ENCODE data around the gene SMARCAL1.

SMARCAL1 gene

GRCh38 chr2:216385478-216385877, 26.8 kb upstream of the SMARCAL1 start:
- no peaks in the 10 kb centered on the region for H3K27me3 ChIP-seq (ENCODE audit: control insufficient read depth, insufficient read depth, low read length)
- H3K4me1 ChIP-seq = no peaks in the 10 kb centered on the region
- no peak overlapping the region for H2AFZ ChIP-seq
- H3K4me3 ChIP-seq (ENCODE audit: low read depth, low read length) = no peak overlapping the region
- H3K79me2 ChIP-seq = no peaks in the 10 kb centered on the region
- H3K9me3 ChIP-seq (ENCODE audit: control insufficient read depth, low read length) = no peaks in the 10 kb centered on the region
- no peaks in the 10 kb centered on the region for H3K36me3 ChIP-seq (ENCODE audit: control insufficient read depth, insufficient read depth, low read length)
- H3K9ac ChIP-seq = no peak overlapping the region
- no peak overlapping the region for H3K27ac ChIP-seq
- TF ChIP-seq CTCF (IDR thresholded peaks at IDR 0.05) = no peak
- H3K4me2 ChIP-seq (ENCODE audit: low read length) = no peak overlapping the region

- H3K9me3 ChIP-seq (ENCODE audit: control insufficient read depth, low read length) = no peaks in the 10 kb centered on the region
- no peaks in the 10 kb centered on the region for H3K79me2 ChIP-seq
- no peak overlapping the region for H3K9ac ChIP-seq
- no peak for TF ChIP-seq CTCF (IDR thresholded peaks at IDR 0.05)
- no peaks in the 10 kb centered on the region for H3K36me3 ChIP-seq (ENCODE audit: control insufficient read depth, insufficient read depth, low read length)
- H2AFZ ChIP-seq = no peak overlapping the region
- no peaks in the 10 kb centered on the region for H3K4me1 ChIP-seq
- no peaks in the 10 kb centered on the region for H3K27me3 ChIP-seq (ENCODE audit: control insufficient read depth, insufficient read depth, low read length)
- H3K27ac ChIP-seq = no peak overlapping the region
- no peak overlapping the region for H3K4me2 ChIP-seq (ENCODE audit: low read length)
- no peak overlapping the region for H3K4me3 ChIP-seq (ENCODE audit: low read depth, low read length)
Observed at GRCh38 chr2:216387262-216387661, 25.0 kb upstream of the SMARCAL1 start.

- H2AFZ ChIP-seq = no peak overlapping the region
- H3K27ac ChIP-seq = no peak overlapping the region
- no peak for TF ChIP-seq CTCF (IDR thresholded peaks at IDR 0.05)
- no peaks in the 10 kb centered on the region for H3K9me3 ChIP-seq (ENCODE audit: control insufficient read depth, low read length)
- H3K4me2 ChIP-seq (ENCODE audit: low read length) = no peak overlapping the region
- H3K4me1 ChIP-seq = no peaks in the 10 kb centered on the region
- H3K4me3 ChIP-seq (ENCODE audit: low read depth, low read length) = no peak overlapping the region
- no peak overlapping the region for H3K9ac ChIP-seq
- no peaks in the 10 kb centered on the region for H3K36me3 ChIP-seq (ENCODE audit: control insufficient read depth, insufficient read depth, low read length)
- H3K27me3 ChIP-seq (ENCODE audit: control insufficient read depth, insufficient read depth, low read length) = no peaks in the 10 kb centered on the region
- no peaks in the 10 kb centered on the region for H3K79me2 ChIP-seq
Observed at GRCh38 chr2:216388046-216388884, 24.0 kb upstream of the SMARCAL1 start.

- no peaks in the 10 kb centered on the region for H3K4me1 ChIP-seq
- no peak overlapping the region for H2AFZ ChIP-seq
- no peak overlapping the region for H3K4me3 ChIP-seq (ENCODE audit: low read depth, low read length)
- H3K9me3 ChIP-seq (ENCODE audit: control insufficient read depth, low read length) = no peaks in the 10 kb centered on the region
- H3K36me3 ChIP-seq (ENCODE audit: control insufficient read depth, insufficient read depth, low read length) = no peaks in the 10 kb centered on the region
- no peak for TF ChIP-seq CTCF (IDR thresholded peaks at IDR 0.05)
- no peaks in the 10 kb centered on the region for H3K27me3 ChIP-seq (ENCODE audit: control insufficient read depth, insufficient read depth, low read length)
- H3K79me2 ChIP-seq = no peaks in the 10 kb centered on the region
- no peak overlapping the region for H3K27ac ChIP-seq
- H3K9ac ChIP-seq = no peak overlapping the region
- no peak overlapping the region for H3K4me2 ChIP-seq (ENCODE audit: low read length)
Observed at GRCh38 chr2:216389570-216389969, 22.7 kb upstream of the SMARCAL1 start.

GRCh38 chr2:216391401-216391800, 20.9 kb upstream of the SMARCAL1 start:
- H3K27me3 ChIP-seq (ENCODE audit: control insufficient read depth, insufficient read depth, low read length) = no peaks in the 10 kb centered on the region
- no peaks in the 10 kb centered on the region for H3K9me3 ChIP-seq (ENCODE audit: control insufficient read depth, low read length)
- no peaks in the 10 kb centered on the region for H3K79me2 ChIP-seq
- H2AFZ ChIP-seq = no peak overlapping the region
- H3K36me3 ChIP-seq (ENCODE audit: control insufficient read depth, insufficient read depth, low read length) = no peaks in the 10 kb centered on the region
- no peak overlapping the region for H3K27ac ChIP-seq
- H3K9ac ChIP-seq = no peak overlapping the region
- no peak for TF ChIP-seq CTCF (IDR thresholded peaks at IDR 0.05)
- H3K4me1 ChIP-seq = no peaks in the 10 kb centered on the region
- H3K4me3 ChIP-seq (ENCODE audit: low read depth, low read length) = no peak overlapping the region
- no peak overlapping the region for H3K4me2 ChIP-seq (ENCODE audit: low read length)

All from parathyroid adenoma (tissue), 2 donors.